ENCODE data around the gene PITPNM2. TPM values are rescaled to one million over a fixed set of nuclear protein-coding genes. Genes with fewer than 3 reads are reported as not detected.

The PITPNM2 gene
- total and polyA plus RNA-seq, 9 of the 15 experiments (the other 6 are each of a cell fraction or from before 2014, with no cell fraction given), result 0.03 to 10.8 (median 2.9) TPM

DNA sequence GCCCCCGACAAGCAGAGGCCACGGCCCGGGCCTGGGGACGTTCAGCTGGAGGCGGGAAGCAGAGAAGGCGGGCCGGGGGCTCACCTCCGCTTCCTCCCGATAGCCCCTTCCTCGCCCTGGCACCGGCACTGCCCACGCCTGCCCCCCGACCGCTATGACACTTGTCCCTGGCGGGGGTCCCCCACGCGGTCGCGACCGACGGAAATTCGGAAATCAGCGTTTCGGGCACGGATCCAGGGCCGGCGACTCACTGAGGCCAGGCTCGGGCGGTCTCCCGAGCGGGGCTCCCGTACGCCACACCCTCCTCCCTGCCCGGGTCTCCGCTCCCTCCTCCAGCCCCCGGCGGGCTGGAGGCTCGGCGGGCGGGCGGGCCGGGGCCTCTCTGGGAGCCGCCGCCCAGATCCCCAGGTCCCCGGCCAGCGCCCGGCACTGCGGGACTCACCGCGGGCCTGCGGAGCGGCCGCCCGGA, 581 bp downstream of the PITPNM2 start (continued):
- TF ChIP-seq, protein P1, sequence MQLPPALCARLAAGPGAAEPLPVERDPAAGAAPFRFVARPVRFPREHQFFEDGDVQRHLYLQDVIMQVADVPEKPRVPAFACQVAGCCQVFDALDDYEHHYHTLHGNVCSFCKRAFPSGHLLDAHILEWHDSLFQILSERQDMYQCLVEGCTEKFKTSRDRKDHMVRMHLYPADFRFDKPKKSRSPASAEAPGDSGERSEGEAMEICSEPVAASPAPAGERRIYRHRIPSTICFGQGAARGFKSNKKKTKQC (CRISPR knock-in tag; IDR thresholded peaks at IDR 0.05), result no peak
- TF ChIP-seq, protein P2, sequence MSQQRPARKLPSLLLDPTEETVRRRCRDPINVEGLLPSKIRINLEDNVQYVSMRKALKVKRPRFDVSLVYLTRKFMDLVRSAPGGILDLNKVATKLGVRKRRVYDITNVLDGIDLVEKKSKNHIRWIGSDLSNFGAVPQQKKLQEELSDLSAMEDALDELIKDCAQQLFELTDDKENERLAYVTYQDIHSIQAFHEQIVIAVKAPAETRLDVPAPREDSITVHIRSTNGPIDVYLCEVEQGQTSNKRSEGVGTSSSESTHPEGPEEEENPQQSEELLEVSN (IDR thresholded peaks at IDR 0.05; ENCODE audit: borderline replicate concordance in 1 of 2, extremely low read depth in 1 of 2, insufficient read depth in 1 of 2, insufficient read length in 1 of 2, low read depth in 1 of 2, low read length in 1 of 2, poor library complexity in 1 of 2, severe bottlenecking in 1 of 2), result peak in 1 of 2 experiments; percentile 27
- TF ChIP-seq RBFOX2 (IDR thresholded peaks at IDR 0.05; ENCODE audit: low read depth, low read length), result peak; percentile 61
- TF ChIP-seq HNRNPL (IDR thresholded peaks at IDR 0.05; ENCODE audit: low read depth, low read length), result 0 out of 2 replicates have a peak, but pooled peaks have one; percentile 25

DNA sequence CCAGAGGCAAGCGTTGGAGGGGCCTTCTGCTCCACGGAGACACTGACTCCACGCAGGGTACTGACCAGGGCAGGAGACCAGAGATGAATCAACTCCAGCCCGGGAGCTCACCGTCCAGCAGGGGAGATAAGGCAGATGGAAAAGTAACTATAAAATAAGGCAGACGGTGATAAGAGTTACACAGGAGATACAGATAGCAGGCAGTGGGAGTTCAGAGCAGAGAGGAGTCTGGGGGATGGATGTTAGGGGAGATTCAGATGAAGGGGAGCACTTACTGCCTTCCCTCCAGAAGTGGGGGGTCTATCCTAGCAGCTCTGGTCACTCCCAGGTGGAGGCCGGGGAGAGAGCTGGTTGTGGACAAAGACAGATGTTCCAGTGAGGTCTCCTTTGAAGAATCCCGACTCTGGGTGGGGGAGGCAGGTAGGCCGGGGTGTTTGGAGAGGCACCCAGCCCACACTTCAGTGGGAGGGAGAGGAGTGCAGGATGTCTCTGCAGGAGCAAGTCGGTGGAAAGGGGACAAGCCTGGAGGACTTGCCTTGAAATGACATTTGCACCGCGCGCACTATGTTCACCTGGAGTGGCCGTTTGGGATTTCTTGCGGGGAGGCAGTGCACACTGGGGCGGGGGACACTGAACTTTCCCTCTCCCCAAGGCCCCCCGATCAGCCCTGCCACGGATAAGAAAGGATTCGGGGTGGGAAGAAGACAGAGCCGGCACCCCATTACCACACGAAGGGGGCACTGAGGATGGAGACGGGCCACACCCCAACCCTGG, 1.2 kb downstream of the PITPNM2 start:
- Histone ChIP-seq H3K4me3 (peak overlapping the region; percentile 56), H3K4me2 (ENCODE audit: insufficient read depth, low read length) (peak overlapping the region; percentile 83), H4K20me1 (replicated peaks; ENCODE audit: control insufficient read depth, insufficient read depth, low read length) (peaks cover 16% of the 10 kb centered on the region), H3K27me3 (ENCODE audit: control insufficient read depth in 2 of 2, insufficient read depth in 2 of 2, low read length in 2 of 2) (no peaks in the 10 kb centered on the region), H3K9me1 (ENCODE audit: control insufficient read depth, insufficient read depth, low read length) (peaks cover 5% of the 10 kb centered on the region), H3K27ac (ENCODE audit: extremely low read depth, low read depth, low read length) (peak overlapping the region; percentile 48; the same call in 2 of the 3 replicates), H3K4me1 (replicated peaks in 1 of 2; ENCODE audit: control insufficient read depth in 2 of 2, insufficient read depth in 2 of 2, low read length in 2 of 2) (peaks cover 26 to 30% of the 10 kb centered on the region in 2 experiments; a peak in 4 of 5 replicates), H2AFZ (ENCODE audit: low read depth, low read length) (peak overlapping the region; percentile 86), H3K79me2 (ENCODE audit: control insufficient read depth, insufficient read depth, low read length) (peaks cover 18% of the 10 kb centered on the region; the same call in 2 of the 3 replicates), H3K9ac (ENCODE audit: insufficient read depth in 1 of 2, low read depth in 2 of 2, low read length in 2 of 2) (peak overlapping the region; percentile 62 to 94; a peak in 3 of 4 replicates), H3K36me3 (ENCODE audit: control insufficient read depth, insufficient read depth, low read length) (peaks cover 9% of the 10 kb centered on the region; the same call in 1 of the 3 replicates), H3K9me3 (replicated peaks; ENCODE audit: control insufficient read depth, insufficient read depth, low read depth, low read length) (no peaks in the 10 kb centered on the region)
- ATAC-seq (peak; percentile 51), DNase-seq (ENCODE audit: extremely low read depth in 1 of 4, low spot score in 3 of 4) (peak; percentile 72 to 81 (median 80)), FAIRE-seq (peak; percentile 84)
- in situ Hi-C loops (cut with MboI) (no loop called here), intact Hi-C loops (cut with micrococcal nuclease) (loop anchor here (5.0 to 10.0 kb wide), 3 partner anchors 83 to 165 kb away; partner anchors contain the start of genes ARL6IP4, MPHOSPH9 and MTRFR)
- POLR2A ChIA-PET, result interaction anchor here (0.5 to 1.6 kb wide), 8 partner anchors 9 to 180 kb away, joined by 3 to 8 read pairs (median 4); partner anchors contain the start of gene OGFOD2
- CTCF ChIA-PET (ENCODE audit: low intra/inter-chr PET ratio), result no interaction called here
- BruUV-seq (replicated peaks), result TSS peak; percentile 37
- 4% methylated on average over 21 of the region's 22 CpGs for WGBS (ENCODE audit: insufficient coverage, low coverage, missing lambda C conversion rate)
- TF ChIP-seq RBM15 (IDR thresholded peaks at IDR 0.05; ENCODE audit: insufficient read depth, low read length) (no peak), GATA2 (CRISPR knock-in tag; IDR thresholded peaks at IDR 0.05) (peak; percentile 69; the same call in 1 of the 2 replicates), NCOA1 (IDR thresholded peaks at IDR 0.05; ENCODE audit: low read depth) (peak; percentile 38; the same call in 1 of the 2 replicates), NFIC (IDR thresholded peaks at IDR 0.05) (peak; percentile 77), MTA1 (IDR thresholded peaks at IDR 0.05; ENCODE audit: borderline replicate concordance) (peak; percentile 44; the same call in 1 of the 2 replicates), MYC (IDR thresholded peaks at IDR 0.05; ENCODE audit: low read depth, low read length) (peak; percentile 56), MYC (CRISPR knock-in tag; IDR thresholded peaks at IDR 0.05; ENCODE audit: borderline replicate concordance, low read depth) (no peak), ZNF347 (CRISPR knock-in tag; IDR thresholded peaks at IDR 0.05; ENCODE audit: low read depth) (no peak), PRPF4 (IDR thresholded peaks at IDR 0.05; ENCODE audit: insufficient read depth, low read depth, low read length, poor library complexity, severe bottlenecking) (no peak), SMARCA4 (IDR thresholded peaks at IDR 0.05) (peak; percentile 88), PML (IDR thresholded peaks at IDR 0.05; ENCODE audit: low read length) (peak; percentile 67; the same call in 1 of the 2 replicates), FOSL1 (tag; conservative IDR thresholded peaks at IDR 0.05) (peak; percentile 70), TRIM24 (IDR thresholded peaks at IDR 0.05) (peak; percentile 34 to 59; a peak in 2 of 4 replicates)
- TF ChIP-seq, protein P1 (CRISPR knock-in tag; IDR thresholded peaks at IDR 0.05), result no peak

Data from K562 (cell line).